T-helper 1 cell treated with Interleukin-12 subunit alpha and Interleukin-12 subunit beta and Interleukin-4 antibody, amounts not matched to agents 30 ng/mL and 1 ng/mL, for 36 hours (primary cell): ENCODE measurements around the gene IVL. TPM values are rescaled to one million over a fixed set of nuclear protein-coding genes. Genes with fewer than 3 reads are reported as not detected.

Experiments used
- intact Hi-C: fragments of 100-400 bp; cut with micrococcal nuclease; formaldehyde crosslinking; loops from one replicate; pipeline ENCODE4 v1.15.1; 2024
- total RNA-seq: library from RNA; stranded (reverse); gene quantifications from 2 replicates; pipeline ENCODE4 v1.2.3, GENCODE V29; 2022

Gene IVL
- total RNA-seq, 1 donor from 2014 or later: not detected

DNA sequence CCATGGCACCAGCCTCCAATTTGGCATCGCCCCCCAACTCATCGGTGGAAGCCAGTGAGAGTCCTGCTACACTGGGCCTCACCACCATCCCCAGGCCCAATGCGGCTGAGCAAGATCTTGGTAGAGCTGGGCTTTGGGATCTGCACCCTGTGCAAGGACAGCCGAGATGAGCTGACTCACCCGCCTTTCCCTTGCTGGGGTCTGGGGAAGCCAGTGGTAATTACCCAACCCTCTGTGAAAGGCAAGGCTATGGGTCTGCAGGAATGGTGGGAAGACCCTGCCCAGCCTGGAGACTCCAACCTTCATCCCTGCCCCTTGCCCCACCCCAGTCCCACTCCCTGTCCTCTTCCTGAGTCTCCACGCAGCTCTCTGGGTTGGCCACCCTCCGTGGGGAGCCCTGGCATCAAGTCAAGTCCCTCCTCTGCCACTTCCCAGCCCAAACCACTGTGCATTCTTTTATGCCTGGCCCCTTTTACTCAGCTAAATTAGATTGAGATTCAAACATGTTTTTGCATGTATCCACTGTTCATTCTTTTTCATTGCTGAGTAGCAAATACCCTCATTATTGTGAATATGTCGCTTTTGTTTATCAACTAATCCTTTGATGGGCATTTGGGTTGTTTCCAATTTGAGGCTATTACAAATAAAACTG lies 21.5 kb upstream of the IVL start:
- intact Hi-C loops: no loop called here

DNA sequence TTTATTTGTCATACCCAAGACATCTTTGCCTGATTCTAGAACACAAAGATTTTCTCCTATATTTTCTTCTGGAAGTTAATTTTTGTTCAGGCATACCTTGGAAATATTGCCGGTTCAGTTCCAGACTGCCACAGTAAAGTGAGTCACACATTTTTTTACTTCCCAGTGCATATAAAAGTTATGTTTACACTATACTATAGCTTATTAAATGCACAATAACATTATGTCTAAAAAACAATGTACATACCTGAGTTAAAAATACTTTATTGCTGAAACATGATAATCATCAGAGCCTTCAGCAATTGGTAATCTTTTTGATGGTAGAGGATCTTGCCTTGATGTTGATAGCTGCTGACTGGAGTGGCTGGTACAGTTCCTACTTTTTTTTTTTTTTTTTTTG lies 20.2 kb upstream of the IVL start:
- intact Hi-C loops: no loop called here

DNA sequence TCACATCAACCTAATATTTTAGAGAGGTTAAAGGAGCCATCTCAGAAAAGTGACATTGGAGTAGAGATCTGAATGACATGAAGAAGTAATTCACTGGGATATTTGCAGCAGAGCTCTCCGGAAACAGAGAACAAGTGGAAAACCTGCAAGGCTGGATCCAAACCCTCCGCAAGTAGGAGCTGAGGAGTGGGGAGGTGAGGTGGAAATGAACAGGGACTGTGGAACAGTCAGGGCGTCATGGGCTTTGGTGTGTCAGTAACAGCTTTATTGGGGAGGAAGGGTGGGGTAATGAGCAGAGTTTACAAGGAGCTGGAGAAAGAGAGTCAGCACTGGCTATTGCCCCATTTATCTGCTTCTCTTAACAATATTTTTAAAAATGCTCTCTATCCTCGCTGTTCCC lies 9.3 kb upstream of the IVL start:
- intact Hi-C loops: no loop called here

DNA sequence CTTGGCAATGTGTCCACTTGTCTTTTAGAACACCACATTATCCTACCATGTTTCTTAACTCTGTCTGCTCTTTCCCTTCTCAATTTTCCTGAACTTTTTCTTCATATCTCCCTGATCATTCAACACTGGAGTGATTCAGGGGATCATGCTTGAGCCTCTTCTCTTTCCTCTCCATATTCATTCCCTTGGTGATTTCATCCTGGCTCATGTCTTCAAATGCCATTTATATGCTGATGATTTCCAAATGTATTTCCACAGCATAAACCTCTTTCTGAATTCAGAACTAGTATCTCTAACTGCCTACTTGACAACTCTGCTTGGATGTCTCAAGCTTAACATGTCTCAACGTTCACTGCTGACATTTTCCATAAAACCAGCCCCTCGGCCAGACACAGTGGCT lies 8.5 kb upstream of the IVL start:
- intact Hi-C loops: no loop called here

DNA sequence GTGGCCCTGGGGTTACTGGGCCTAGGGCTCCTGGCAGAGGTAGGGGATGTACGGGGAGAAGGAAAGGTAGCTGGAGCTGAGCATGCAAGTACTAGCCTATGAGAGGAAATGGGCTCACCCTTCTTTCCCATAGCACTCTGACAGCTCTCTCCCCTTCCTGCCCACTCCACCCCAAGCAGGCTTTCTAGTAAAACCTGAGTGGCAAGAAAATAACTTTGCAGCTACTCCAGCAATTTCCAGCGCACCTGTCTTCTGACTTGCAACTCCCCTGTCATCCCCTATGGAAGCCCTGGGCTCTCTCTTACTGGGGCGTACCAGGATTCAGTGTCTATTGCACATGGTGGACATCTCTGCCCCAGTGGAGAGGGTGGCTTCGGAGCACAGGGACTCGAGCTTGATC lies 6.7 kb upstream of the IVL start:
- intact Hi-C loops: no loop called here

DNA sequence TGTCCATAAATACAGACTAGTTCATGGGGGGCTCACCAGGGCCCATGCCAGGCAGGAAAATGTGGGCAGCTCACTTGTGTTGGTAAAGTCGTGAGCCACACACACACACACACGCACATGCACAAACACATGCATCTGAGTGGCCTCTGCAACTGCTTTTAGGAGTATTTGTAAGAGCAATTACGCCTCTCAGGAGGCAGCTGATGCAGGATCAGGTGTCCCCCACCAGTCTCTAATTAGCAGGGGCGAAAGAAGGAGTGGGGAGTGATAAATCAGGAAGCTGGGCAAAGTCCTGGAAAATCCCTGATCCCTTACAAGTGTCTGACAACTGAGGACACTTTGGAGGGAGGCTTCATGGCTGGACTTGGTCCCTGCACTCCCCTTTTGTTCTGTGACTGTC lies 5.7 kb upstream of the IVL start:
- intact Hi-C loops: no loop called here

DNA sequence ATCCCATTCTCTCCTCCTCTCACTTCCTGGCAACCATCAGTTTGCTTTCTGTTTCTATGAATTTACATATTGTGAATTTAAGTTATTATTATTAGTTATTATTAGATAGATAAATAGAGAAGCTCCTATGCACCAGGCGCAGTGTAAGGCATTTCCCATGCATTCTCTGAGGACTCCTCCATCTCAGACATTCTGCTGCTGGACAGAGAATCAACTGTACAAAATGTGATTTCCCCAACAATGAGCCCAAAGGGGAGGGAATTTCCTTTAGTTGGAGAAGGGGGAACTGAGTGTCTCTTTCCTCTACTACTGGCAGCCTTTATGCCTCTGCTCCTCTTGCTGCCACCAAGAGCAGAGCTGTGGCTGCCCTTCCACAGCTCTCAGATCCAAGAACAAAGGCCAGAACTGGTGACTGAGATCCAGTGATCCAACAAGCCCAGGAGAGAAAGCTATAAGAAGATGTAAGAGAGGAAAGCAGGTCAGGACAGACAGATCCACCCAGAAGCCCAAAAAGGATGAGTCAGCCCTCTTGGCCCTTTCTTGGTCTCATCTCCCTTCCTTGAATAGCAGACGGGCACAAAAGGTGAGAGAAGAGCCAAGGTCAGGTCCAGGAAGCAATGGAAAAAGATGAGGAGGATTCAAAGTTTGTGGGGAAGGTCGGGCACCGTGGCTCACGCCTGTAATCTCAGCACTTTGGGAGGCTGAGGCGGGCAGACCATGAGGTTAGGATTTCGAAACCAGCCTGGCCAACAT lies 3.5 kb upstream of the IVL start:
- intact Hi-C loops: no loop called here

DNA sequence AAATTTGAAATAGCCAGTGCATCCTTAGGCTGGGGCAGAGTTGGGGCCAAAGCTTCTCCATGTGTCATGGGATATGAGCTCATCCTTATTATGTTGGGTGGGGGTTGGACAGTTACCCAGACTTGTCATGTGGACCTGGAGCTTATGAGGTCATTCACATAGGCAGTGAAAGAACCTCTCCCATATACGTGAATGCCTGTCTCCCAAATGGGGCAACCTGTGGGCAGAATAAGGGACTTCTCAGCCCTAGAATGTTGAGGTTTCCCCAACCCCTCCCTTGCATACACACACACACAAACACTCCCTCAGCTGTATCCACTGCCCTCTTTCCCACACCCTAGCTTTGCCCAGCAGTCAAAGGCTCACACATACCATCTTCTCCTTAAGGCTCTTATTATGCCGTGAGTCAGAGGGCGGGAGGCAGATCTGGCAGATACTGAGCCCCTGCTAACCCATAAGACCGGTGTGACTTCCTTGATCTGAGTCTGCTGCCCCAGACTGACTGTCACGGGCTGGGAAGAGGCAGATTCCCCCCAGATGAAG lies 2.3 kb upstream of the IVL start:
- intact Hi-C loops: no loop called here

DNA sequence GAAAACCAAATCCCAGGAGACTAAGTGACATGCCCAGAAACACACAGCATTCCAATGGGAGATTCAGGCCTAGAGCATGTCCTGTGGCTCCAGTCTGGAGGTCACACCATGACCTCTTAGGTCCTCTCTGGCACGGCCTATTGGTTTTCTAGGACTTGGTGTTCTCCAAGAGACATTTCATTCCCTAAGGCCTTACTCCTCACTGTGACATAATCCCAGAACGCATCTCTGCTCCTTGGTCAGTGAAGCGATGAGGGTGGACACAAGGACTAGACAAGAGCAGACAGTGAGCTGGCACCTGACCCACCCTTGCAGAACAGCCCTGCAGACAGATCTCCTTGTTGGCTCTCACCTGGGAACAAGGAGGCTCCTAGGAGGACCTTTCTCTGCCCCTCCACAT lies 860 bp downstream of the IVL start:
- intact Hi-C loops: no loop called here

DNA sequence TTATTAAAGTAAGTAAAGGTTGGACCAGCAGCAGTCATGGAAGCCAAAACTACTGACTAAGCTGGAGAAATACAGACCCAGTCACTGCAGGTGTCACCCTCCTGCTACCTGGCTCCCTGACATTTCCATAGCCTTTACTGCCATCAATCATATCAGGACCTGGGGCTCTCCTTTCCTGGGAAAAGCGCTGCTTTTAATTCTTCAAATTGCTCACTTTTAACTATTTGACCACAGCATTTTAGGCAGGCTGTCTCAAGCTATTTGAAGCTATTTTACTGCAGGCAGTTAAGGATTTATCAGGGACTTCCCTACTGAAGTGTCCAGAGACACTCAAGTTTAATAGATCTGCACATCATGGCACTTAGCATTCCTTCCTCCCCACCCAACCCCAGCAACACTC lies 4.1 kb downstream of the IVL start:
- intact Hi-C loops: no loop called here

DNA sequence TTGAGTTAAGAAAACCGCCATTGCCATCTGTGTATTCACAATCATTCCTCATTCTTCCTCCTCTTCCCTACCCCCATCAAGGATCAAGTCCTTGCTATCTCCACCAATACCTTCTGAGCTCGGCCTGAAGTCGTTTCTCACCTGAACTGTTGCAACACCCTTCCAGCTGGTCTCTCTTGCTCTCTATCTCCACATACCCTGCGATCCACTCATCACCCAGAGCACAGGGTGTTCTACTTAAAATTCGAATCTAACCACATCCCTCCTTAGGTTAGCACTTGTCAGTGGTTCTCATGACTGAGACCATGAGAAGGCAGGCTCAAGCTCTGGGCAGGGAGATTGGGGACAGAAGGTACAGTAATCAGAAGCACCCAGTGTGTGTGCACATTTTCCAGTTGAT lies 4.6 kb downstream of the IVL start:
- intact Hi-C loops: no loop called here

DNA sequence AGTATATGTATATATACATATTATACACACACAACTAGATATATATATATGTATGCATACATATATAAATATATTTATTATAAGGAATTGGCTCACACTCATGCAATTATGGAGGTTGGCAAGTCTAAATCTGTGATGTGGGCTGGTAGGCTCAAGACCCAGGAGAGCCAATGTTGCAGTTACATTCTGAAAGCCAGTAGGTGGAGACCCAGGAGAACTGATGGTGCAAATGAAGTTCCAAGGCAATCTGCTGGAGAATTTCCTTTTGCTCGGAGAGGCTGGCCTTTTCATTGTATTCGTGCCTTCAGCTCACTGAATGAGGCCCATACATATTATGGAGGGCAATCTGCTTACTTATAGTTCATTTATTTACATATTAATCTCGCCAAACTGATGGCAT lies 9.4 kb downstream of the IVL start:
- intact Hi-C loops: no loop called here

DNA sequence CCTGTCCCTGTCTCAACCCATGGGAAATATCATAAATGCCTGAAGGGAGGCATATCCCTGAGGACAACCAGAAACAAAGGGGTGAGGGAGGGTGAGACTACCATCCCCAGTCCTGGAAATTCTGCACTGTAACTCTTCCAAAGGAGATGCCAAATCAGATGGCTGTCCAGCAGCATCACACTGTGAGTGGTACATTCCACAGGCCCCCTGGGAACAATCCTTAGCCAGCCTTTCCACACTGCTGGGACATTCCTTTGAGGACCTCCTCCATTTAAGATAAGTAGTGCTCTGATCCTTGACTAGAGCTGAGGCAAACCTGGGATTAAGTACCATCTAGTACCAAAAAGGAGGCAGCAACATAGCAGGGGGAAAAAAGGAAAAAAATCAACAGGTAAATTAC lies 10.7 kb downstream of the IVL start:
- intact Hi-C loops: no loop called here

DNA sequence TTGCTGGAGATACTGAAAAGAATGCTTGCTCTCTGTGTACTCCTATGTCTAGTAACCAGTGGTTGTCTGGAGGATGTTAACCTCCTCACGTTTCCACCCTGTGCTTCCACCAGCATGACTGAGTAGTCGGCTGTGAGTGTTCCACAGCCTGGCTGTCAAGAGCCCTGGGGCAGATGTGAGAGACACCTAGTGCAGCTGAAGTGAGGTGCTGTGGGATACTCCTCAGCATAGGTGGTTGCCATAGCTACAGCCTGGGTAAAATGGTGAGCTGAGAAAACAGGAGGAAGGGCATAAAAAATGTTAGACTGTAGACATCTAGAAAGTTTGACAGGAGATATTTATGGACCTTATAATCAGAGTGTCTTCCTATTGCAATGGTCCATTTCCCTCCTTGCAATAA lies 15.8 kb downstream of the IVL start:
- intact Hi-C loops: no loop called here

DNA sequence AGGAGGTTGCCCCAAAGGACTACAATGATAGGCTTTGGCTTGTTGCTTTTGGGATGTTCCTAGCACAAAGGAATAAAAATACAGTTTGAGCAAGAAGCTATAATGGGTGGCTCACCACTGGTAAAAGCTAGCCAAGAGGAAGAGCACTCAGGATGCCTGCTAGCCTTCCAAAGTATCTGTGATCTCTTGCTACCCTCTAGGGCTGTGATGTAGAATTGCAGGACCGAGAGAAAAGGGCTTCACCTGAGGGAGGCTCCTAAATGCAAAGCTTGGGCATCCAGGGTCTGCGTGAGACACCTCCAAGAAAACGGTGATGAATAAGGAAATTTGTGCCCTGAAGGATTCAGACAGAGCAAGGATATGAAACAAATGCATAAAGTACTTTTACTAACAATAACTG lies 17.7 kb downstream of the IVL start:
- intact Hi-C loops: loop anchor here (1.0 kb wide), 1 partner anchor 272 kb away; no protein-coding TSS in a partner anchor

DNA sequence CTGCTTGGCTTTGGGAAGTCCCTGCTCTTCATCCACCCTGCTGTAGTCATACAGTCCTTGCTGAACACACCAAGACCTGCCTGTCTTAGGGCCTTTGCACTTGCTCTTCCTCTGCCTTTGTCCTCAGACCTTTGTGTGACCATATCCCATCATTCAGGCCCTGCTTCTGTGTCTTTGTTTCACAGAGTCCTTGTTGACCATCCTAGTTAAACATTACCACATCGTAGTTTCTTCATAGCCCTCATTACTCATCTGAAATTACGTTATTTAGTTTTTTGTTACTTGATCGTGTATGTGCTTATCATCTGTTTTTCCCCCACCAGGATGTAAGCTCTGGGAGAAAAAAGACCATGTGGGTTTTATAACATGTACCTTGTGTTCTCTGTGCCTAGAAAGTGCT lies 20.3 kb downstream of the IVL start:
- intact Hi-C loops: no loop called here

DNA sequence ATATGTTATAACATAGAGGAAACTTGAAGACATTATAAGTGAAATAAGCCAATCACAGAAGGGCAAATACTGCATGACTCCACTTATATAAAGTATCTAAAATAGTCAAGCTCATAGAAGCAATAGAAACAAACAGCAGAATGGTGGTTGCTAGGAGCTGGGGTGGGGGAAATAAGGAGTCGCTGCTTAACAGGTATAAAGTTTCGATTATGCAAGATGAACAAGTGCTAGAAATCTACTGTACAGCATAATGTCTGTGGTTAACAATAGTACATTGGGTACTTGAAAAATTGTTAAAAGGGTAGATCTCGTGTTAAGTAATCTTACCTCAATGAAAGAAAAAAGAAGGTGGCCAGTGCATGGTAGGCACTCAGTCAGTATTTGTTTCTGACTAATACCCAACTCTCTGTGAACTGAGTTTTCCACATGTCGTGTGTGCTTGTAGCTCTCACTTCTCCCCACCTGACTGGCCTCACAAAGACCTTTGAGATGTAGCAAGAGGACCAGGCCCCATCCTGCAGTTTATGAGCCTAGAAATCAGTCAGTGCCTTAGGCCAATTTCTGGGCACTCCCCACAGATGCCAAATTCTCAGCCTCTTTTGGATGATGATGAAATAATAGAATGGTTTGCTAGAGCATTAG lies 23.9 kb downstream of the IVL start:
- intact Hi-C loops: no loop called here

DNA sequence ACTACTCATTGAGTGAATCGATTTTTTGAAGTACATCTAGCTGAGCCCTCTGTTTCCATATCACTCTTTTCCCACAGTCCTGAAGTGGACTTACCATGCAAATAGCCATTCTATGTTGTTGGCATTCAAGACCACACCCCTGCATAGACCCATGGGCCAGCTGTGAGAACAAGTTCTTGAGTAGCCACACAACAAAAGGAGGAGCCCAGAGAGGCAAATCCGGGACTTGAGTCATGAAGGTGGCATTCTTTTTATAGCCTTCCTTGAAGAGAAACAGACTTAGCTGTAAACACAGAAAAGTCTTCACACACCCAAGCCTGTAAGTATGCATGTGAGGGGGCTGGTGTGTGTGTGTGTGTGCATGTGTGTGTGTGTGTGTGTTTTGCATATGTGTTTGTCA lies 24.9 kb downstream of the IVL start:
- intact Hi-C loops: no loop called here

DNA sequence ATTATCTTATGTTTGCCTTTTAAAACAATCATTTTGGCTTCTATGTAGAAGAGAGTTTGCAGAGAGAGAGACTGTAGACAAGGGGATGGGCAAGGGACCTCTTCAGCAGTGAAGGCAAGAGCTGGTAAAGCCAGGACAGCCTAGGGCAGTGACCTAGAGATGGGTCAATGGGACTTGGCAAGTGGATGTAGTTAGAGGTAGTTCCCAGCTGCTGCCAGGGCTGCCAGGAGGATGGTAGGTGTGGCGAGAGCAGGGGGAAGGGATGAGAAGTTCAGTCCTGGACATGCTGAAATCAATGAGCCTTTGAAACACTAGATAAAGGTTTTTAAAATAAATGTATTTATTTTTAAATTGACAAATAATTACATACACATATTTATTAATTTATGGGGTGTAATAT lies 32.3 kb downstream of the IVL start:
- intact Hi-C loops: no loop called here

DNA sequence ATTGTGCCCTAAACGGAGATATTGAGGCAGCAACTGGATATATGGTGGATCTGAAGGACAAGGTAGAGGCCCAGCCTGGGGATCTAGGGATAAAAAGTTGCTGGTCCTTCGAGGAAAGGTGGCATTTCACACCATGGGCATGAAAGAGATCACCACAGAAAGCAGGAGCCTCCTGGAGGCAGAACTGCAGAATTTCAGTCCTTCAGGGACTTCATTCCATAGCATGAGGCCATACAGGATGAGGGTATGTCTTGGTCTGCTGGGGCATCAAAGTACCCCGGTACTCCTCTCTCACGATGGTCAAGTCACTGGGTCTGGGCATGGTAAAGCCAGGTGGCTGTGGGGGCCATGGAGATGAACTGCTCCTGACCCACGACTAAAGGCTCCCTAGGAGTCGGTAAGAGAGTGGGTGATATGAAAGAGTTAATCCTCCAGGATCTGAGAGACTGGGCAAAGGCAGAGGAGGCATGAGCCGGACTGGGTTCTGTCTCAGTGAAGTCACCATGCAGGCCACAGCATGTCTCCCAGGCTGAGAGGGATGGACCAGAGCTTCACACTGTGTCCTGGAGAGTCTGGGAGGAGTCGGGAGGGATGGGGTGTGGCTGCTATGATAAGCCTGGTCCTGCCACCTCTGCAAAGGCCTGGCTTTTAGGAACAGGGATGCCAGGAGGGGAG lies 32.8 kb downstream of the IVL start:
- intact Hi-C loops: no loop called here

DNA sequence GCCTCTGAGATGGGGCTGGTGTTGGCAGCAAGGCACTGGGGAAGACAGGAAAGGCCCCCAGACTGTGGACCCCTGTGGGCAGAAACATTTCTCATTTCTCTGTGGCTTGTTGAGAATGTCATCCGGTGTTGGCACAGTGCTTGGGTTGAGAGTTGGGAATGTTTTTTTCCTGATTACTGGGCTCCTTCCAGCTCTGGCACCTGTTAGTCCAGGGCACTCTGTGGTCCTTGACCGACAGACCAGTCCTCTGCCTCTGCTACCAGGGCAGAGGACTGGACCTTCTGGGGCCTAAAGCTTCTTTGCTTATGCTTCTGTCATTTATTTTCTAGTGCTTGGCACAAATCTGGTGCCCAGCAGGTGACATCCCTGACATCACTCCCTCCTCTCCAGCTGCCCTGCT lies 33.8 kb downstream of the IVL start:
- intact Hi-C loops: no loop called here

DNA sequence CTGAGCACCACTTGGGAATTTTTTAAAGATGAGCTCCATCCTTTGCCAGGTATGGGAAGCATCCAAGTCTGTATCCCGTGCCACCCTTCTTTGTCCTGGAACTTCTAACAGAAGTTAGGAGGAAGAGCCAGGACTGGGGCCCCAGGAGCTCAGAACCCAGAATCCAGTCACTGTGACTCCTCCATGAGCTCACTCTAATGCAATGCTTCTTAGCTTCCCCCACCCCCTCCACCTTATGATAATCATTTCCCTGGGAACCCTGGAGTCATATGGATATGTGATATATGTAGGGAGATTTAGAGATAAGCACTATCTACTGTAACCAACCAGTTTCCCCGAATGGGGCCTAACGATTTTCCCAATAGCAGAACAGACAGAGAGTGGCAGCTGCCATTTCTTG lies 37.9 kb downstream of the IVL start:
- intact Hi-C loops: no loop called here
